ENCODE results near the gene ADAMTS14.

Gene ADAMTS14

GRCh38 chr10:70693619-70694335, 21.5 kb downstream of the ADAMTS14 start:
- no peaks in the 10 kb centered on the region for H3K9me3 ChIP-seq (ENCODE audit: insufficient read depth, low read length)
- H3K4me3 ChIP-seq (ENCODE audit: insufficient read length, low read depth): no peak overlapping the region
- H3K4me1 ChIP-seq (ENCODE audit: insufficient read depth, insufficient read length): peaks cover 3% of the 10 kb centered on the region
- TF ChIP-seq ZNF274 (IDR thresholded peaks at IDR 0.05; ENCODE audit: low read depth, low read length): no peak
- no peak for TF ChIP-seq YY1 (IDR thresholded peaks at IDR 0.05; ENCODE audit: insufficient read depth, insufficient read length)
- DNase-seq (ENCODE audit: low read depth, low spot score): no peak
- H3K36me3 ChIP-seq (ENCODE audit: insufficient read depth, insufficient read length, low read length): no peaks in the 10 kb centered on the region
- H3K9ac ChIP-seq (ENCODE audit: insufficient read length, low read depth): no peak overlapping the region
- H3K27me3 ChIP-seq (ENCODE audit: insufficient read depth, insufficient read length): no peaks in the 10 kb centered on the region

- Histone ChIP-seq H3K4me1 (ENCODE audit: insufficient read depth, insufficient read length) (peaks cover 3% of the 10 kb centered on the region), H3K27me3 (ENCODE audit: insufficient read depth, insufficient read length) (no peaks in the 10 kb centered on the region), H3K9me3 (ENCODE audit: insufficient read depth, low read length) (no peaks in the 10 kb centered on the region), H3K36me3 (ENCODE audit: insufficient read depth, insufficient read length, low read length) (no peaks in the 10 kb centered on the region), H3K4me3 (ENCODE audit: insufficient read length, low read depth) (no peak overlapping the region), H3K9ac (ENCODE audit: insufficient read length, low read depth) (no peak overlapping the region)
- TF ChIP-seq ZNF274 (IDR thresholded peaks at IDR 0.05; ENCODE audit: low read depth, low read length) (no peak), SUZ12 (IDR thresholded peaks at IDR 0.05; ENCODE audit: extremely low read depth, insufficient read depth, insufficient read length) (no peak), YY1 (IDR thresholded peaks at IDR 0.05; ENCODE audit: insufficient read depth, insufficient read length) (no peak)
- DNase-seq (ENCODE audit: low read depth, low spot score): no peak
Measured at GRCh38 chr10:70694418-70695141, 22.3 kb downstream of the ADAMTS14 start.

GRCh38 chr10:70695241-70696030, 23.1 kb downstream of the ADAMTS14 start:
- Histone ChIP-seq H3K27me3 (ENCODE audit: insufficient read depth, insufficient read length) (no peaks in the 10 kb centered on the region), H3K9ac (ENCODE audit: insufficient read length, low read depth) (no peak overlapping the region), H3K4me1 (ENCODE audit: insufficient read depth, insufficient read length) (peaks cover 3% of the 10 kb centered on the region), H3K9me3 (ENCODE audit: insufficient read depth, low read length) (no peaks in the 10 kb centered on the region), H3K36me3 (ENCODE audit: insufficient read depth, insufficient read length, low read length) (no peaks in the 10 kb centered on the region), H3K4me3 (ENCODE audit: insufficient read length, low read depth) (no peak overlapping the region)
- no peak for TF ChIP-seq ZNF274 (IDR thresholded peaks at IDR 0.05; ENCODE audit: low read depth, low read length)
- no peak for TF ChIP-seq SUZ12 (IDR thresholded peaks at IDR 0.05; ENCODE audit: extremely low read depth, insufficient read depth, insufficient read length)
- no peak for TF ChIP-seq YY1 (IDR thresholded peaks at IDR 0.05; ENCODE audit: insufficient read depth, insufficient read length)
- no peak for DNase-seq (ENCODE audit: low read depth, low spot score)

GRCh38 chr10:70698211-70698610, 25.9 kb downstream of the ADAMTS14 start:
- H3K9me3 ChIP-seq (ENCODE audit: insufficient read depth, low read length): no peaks in the 10 kb centered on the region
- no peaks in the 10 kb centered on the region for H3K36me3 ChIP-seq (ENCODE audit: insufficient read depth, insufficient read length, low read length)
- TF ChIP-seq ZNF274 (IDR thresholded peaks at IDR 0.05; ENCODE audit: low read depth, low read length) (no peak), YY1 (IDR thresholded peaks at IDR 0.05; ENCODE audit: insufficient read depth, insufficient read length) (no peak), SUZ12 (IDR thresholded peaks at IDR 0.05; ENCODE audit: extremely low read depth, insufficient read depth, insufficient read length) (no peak)
- H3K9ac ChIP-seq (ENCODE audit: insufficient read length, low read depth): no peak overlapping the region
- no peaks in the 10 kb centered on the region for H3K27me3 ChIP-seq (ENCODE audit: insufficient read depth, insufficient read length)
- DNase-seq (ENCODE audit: low read depth, low spot score): no peak
- H3K4me3 ChIP-seq (ENCODE audit: insufficient read length, low read depth): no peak overlapping the region
- H3K4me1 ChIP-seq (ENCODE audit: insufficient read depth, insufficient read length): peaks cover 2% of the 10 kb centered on the region

DNA sequence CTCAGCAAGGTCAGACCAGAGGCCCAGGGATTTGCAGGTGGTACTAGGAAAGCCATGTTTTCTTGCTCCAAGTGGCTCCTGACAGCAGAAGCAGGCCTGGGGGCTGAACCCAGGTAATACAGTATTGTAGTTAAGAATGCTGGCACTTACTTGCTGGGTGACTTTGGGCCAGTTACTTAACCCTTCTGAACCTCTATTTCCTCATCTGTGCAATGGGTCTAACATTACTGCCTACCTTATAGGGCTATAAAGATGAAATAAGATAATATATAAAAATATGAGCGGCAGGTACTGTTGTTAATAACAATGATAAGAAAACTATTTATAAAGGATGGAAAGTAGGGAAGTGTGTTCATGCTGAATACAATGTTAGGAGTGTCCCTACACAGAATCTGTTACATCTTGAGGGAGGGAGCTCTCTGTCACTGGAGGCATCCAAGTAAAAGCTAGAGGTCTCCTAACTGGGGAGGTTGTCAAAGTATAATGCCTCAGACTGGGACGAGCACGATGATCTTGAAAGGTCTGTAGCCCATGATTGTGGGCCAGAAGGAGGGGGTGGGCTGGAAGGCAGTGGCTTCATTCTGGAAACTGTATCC, 26.9 kb downstream of the ADAMTS14 start:
- no peak overlapping the region for H3K4me3 ChIP-seq (ENCODE audit: insufficient read length, low read depth)
- DNase-seq (ENCODE audit: low read depth, low spot score): no peak
- TF ChIP-seq ZNF274 (IDR thresholded peaks at IDR 0.05; ENCODE audit: low read depth, low read length) (no peak), YY1 (IDR thresholded peaks at IDR 0.05; ENCODE audit: insufficient read depth, insufficient read length) (no peak), SUZ12 (IDR thresholded peaks at IDR 0.05; ENCODE audit: extremely low read depth, insufficient read depth, insufficient read length) (no peak)

GRCh38 chr10:70699659-70700174, 27.4 kb downstream of the ADAMTS14 start:
- Histone ChIP-seq H3K9ac (ENCODE audit: insufficient read length, low read depth) (no peak overlapping the region), H3K27me3 (ENCODE audit: insufficient read depth, insufficient read length) (no peaks in the 10 kb centered on the region), H3K9me3 (ENCODE audit: insufficient read depth, low read length) (no peaks in the 10 kb centered on the region), H3K4me1 (ENCODE audit: insufficient read depth, insufficient read length) (no peaks in the 10 kb centered on the region), H3K36me3 (ENCODE audit: insufficient read depth, insufficient read length, low read length) (peaks cover 6% of the 10 kb centered on the region), H3K4me3 (ENCODE audit: insufficient read length, low read depth) (no peak overlapping the region)
- TF ChIP-seq SUZ12 (IDR thresholded peaks at IDR 0.05; ENCODE audit: extremely low read depth, insufficient read depth, insufficient read length) (no peak), YY1 (IDR thresholded peaks at IDR 0.05; ENCODE audit: insufficient read depth, insufficient read length) (no peak), ZNF274 (IDR thresholded peaks at IDR 0.05; ENCODE audit: low read depth, low read length) (no peak)
- no peak for DNase-seq (ENCODE audit: low read depth, low spot score)

More for the DNA sequence above, 26.9 kb downstream of the ADAMTS14 start:
- Histone ChIP-seq H3K36me3 (ENCODE audit: insufficient read depth, insufficient read length, low read length) (peaks cover 1% of the 10 kb centered on the region), H3K27me3 (ENCODE audit: insufficient read depth, insufficient read length) (no peaks in the 10 kb centered on the region), H3K9me3 (ENCODE audit: insufficient read depth, low read length) (no peaks in the 10 kb centered on the region), H3K4me1 (ENCODE audit: insufficient read depth, insufficient read length) (no peaks in the 10 kb centered on the region), H3K9ac (ENCODE audit: insufficient read length, low read depth) (no peak overlapping the region)

Data from NT2/D1 (cell line).